Measurements from ENCODE around the gene ALDOC. TPM values are rescaled to one million over a fixed set of nuclear protein-coding genes. Genes with fewer than 3 reads are reported as not detected.

Gene ALDOC
- polyA plus RNA-seq, 2 of the 4 experiments (the other 2 are of a cell fraction), result 1.9 to 6.3 TPM

DNA sequence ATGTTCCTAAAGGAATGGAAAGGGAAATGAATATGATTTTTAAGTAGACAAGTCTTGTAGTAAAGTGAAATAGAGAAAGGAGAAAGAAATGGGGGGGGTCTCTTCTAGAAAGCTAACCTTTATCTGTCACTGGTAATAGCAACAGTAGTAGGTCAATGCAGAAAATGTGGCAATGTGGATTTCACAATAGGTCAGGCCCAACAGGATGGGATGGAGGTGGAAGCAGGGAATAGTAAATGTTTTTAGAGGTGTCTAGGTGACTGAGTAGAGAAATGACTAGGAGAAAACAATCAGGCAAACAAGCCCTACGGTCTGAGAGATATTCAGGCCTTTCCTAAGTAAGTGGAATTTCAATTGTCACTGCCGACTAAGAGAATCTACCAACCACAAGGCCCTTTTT is 43.3 kb upstream of the ALDOC start:
- DNase-seq (ENCODE audit: low read depth in 1 of 2, low spot score in 1 of 2) (no peak), FAIRE-seq (no peak), ATAC-seq (no peak)
- WGBS (ENCODE audit: missing lambda C conversion rate), result 84% methylated on average over 2 of the region's 2 CpGs
- Histone ChIP-seq H3K9me3 (no peaks in the 10 kb centered on the region), H3K4me1 (no peaks in the 10 kb centered on the region), H3K4me2 (no peak overlapping the region), H3K4me3 (no peak overlapping the region), H3K27ac (no peak overlapping the region)
- TF ChIP-seq, protein P1, sequence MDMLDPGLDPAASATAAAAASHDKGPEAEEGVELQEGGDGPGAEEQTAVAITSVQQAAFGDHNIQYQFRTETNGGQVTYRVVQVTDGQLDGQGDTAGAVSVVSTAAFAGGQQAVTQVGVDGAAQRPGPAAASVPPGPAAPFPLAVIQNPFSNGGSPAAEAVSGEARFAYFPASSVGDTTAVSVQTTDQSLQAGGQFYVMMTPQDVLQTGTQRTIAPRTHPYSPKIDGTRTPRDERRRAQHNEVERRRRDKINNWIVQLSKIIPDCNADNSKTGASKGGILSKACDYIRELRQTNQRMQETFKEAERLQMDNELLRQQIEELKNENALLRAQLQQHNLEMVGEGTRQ (IDR thresholded peaks at IDR 0.05), result no peak
- TF ChIP-seq KDM5A (IDR thresholded peaks at IDR 0.05) (no peak), ZFP36 (IDR thresholded peaks at IDR 0.05; ENCODE audit: borderline replicate concordance, partially characterized antibody) (no peak), KDM1A (IDR thresholded peaks at IDR 0.05; ENCODE audit: low read depth) (no peak), EHF (CRISPR knock-in tag; IDR thresholded peaks at IDR 0.05) (no peak), ZC3H11A (IDR thresholded peaks at IDR 0.05) (no peak), FOSB (CRISPR knock-in tag; IDR thresholded peaks at IDR 0.05) (no peak), ZNF302 (CRISPR knock-in tag; IDR thresholded peaks at IDR 0.05) (no peak), MYC (IDR thresholded peaks at IDR 0.05; ENCODE audit: borderline replicate concordance, low read length) (no peak), HOXB13 (CRISPR knock-in tag; IDR thresholded peaks at IDR 0.05; ENCODE audit: low read depth) (no peak), EHMT2 (IDR thresholded peaks at IDR 0.05; ENCODE audit: low read depth) (no peak), RFX5 (IDR thresholded peaks at IDR 0.05) (no peak), NFE2L2 (conservative IDR thresholded peaks at IDR 0.05; ENCODE audit: low read length) (no peak), HOXB5 (CRISPR knock-in tag; IDR thresholded peaks at IDR 0.05) (no peak), CEBPB (IDR thresholded peaks at IDR 0.05) (no peak)
- TF ChIP-seq, protein P2, sequence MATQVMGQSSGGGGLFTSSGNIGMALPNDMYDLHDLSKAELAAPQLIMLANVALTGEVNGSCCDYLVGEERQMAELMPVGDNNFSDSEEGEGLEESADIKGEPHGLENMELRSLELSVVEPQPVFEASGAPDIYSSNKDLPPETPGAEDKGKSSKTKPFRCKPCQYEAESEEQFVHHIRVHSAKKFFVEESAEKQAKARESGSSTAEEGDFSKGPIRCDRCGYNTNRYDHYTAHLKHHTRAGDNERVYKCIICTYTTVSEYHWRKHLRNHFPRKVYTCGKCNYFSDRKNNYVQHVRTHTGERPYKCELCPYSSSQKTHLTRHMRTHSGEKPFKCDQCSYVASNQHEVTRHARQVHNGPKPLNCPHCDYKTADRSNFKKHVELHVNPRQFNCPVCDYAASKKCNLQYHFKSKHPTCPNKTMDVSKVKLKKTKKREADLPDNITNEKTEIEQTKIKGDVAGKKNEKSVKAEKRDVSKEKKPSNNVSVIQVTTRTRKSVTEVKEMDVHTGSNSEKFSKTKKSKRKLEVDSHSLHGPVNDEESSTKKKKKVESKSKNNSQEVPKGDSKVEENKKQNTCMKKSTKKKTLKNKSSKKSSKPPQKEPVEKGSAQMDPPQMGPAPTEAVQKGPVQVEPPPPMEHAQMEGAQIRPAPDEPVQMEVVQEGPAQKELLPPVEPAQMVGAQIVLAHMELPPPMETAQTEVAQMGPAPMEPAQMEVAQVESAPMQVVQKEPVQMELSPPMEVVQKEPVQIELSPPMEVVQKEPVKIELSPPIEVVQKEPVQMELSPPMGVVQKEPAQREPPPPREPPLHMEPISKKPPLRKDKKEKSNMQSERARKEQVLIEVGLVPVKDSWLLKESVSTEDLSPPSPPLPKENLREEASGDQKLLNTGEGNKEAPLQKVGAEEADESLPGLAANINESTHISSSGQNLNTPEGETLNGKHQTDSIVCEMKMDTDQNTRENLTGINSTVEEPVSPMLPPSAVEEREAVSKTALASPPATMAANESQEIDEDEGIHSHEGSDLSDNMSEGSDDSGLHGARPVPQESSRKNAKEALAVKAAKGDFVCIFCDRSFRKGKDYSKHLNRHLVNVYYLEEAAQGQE (IDR thresholded peaks at IDR 0.05), result no peak
- TF ChIP-seq, protein P3, sequence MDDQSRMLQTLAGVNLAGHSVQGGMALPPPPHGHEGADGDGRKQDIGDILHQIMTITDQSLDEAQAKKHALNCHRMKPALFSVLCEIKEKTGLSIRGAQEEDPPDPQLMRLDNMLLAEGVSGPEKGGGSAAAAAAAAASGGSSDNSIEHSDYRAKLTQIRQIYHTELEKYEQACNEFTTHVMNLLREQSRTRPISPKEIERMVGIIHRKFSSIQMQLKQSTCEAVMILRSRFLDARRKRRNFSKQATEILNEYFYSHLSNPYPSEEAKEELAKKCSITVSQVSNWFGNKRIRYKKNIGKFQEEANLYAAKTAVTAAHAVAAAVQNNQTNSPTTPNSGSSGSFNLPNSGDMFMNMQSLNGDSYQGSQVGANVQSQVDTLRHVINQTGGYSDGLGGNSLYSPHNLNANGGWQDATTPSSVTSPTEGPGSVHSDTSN (IDR thresholded peaks at IDR 0.05), result no peak
- TF ChIP-seq, protein P4, sequence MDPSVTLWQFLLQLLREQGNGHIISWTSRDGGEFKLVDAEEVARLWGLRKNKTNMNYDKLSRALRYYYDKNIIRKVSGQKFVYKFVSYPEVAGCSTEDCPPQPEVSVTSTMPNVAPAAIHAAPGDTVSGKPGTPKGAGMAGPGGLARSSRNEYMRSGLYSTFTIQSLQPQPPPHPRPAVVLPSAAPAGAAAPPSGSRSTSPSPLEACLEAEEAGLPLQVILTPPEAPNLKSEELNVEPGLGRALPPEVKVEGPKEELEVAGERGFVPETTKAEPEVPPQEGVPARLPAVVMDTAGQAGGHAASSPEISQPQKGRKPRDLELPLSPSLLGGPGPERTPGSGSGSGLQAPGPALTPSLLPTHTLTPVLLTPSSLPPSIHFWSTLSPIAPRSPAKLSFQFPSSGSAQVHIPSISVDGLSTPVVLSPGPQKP (IDR thresholded peaks at IDR 0.05; ENCODE audit: low read depth, low read length), result no peak
- POLR2A ChIA-PET, result interaction anchor here (0.5 to 1.7 kb wide), 2 partner anchors 8 to 560 kb away, joined by 3 to 5 read pairs; partner anchors contain the start of gene MYO18A
- CTCF ChIA-PET, result interaction anchor here (0.6 to 3.7 kb wide), 7 partner anchors 11 to 94 kb away, joined by 3 to 13 read pairs (median 3); no protein-coding TSS in a partner anchor

DNA sequence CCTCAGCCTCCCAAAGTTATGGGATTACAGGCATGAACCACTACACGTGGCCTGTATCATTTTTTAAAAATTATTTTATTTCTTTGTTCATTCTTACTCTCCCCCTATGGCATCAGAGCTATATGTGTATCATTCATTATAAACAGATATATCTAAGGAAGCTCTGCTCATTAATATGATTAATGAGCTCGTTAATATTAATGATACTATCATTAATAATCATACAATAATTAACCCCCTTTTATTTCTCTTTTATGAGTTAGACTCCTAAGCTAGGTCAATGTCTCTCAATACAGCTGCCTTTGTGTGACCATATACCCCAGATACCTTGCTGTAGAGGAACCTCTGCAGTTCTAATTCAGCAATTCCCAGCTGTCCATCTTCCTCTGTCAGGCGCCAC is 41.8 kb upstream of the ALDOC start:
- DNase-seq (ENCODE audit: low read depth in 1 of 2, low spot score in 1 of 2) (no peak), FAIRE-seq (no peak), ATAC-seq (no peak)
- WGBS (ENCODE audit: missing lambda C conversion rate), result 80% methylated on average over 3 of the region's 3 CpGs
- CTCF ChIA-PET, result interaction anchor here (1.0 to 3.7 kb wide), 7 partner anchors 7 to 28 kb away, joined by 3 to 13 read pairs (median 4); no protein-coding TSS in a partner anchor
- no peaks in the 10 kb centered on the region for H3K9me3 ChIP-seq
- POLR2A ChIA-PET, result interaction anchor here (0.9 kb wide), 1 partner anchor 26 kb away, joined by 3 read pairs; the partner anchor contains the start of gene BLTP2
- no peaks in the 10 kb centered on the region for H3K4me1 ChIP-seq
- H3K4me3 ChIP-seq, result no peak overlapping the region
- no peak overlapping the region for H3K27ac ChIP-seq
- no peak overlapping the region for H3K4me2 ChIP-seq
- no peak for TF ChIP-seq NR3C1 (IDR thresholded peaks at IDR 0.05)
- no peak for TF ChIP-seq ESRRA (IDR thresholded peaks at IDR 0.05; ENCODE audit: borderline replicate concordance, low read length)
- no peak for TF ChIP-seq HOXA7 (CRISPR knock-in tag; IDR thresholded peaks at IDR 0.05)
- no peak for TF ChIP-seq CHD2 (IDR thresholded peaks at IDR 0.05; ENCODE audit: low read length, partially characterized antibody)
- TF ChIP-seq, protein P4 (IDR thresholded peaks at IDR 0.05; ENCODE audit: low read depth, low read length), result no peak
- no peak for TF ChIP-seq JUN (IDR thresholded peaks at IDR 0.05)
- TF ChIP-seq FOSL2 (IDR thresholded peaks at IDR 0.05), result no peak
- no peak for TF ChIP-seq FOSL2 (CRISPR knock-in tag; IDR thresholded peaks at IDR 0.05)
- no peak for TF ChIP-seq SREBF2 (IDR thresholded peaks at IDR 0.05)
- TF ChIP-seq HOXB13 (CRISPR knock-in tag; IDR thresholded peaks at IDR 0.05; ENCODE audit: low read depth), result no peak
- TF ChIP-seq, protein P5, sequence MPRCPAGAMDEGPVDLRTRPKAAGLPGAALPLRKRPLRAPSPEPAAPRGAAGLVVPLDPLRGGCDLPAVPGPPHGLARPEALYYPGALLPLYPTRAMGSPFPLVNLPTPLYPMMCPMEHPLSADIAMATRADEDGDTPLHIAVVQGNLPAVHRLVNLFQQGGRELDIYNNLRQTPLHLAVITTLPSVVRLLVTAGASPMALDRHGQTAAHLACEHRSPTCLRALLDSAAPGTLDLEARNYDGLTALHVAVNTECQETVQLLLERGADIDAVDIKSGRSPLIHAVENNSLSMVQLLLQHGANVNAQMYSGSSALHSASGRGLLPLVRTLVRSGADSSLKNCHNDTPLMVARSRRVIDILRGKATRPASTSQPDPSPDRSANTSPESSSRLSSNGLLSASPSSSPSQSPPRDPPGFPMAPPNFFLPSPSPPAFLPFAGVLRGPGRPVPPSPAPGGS (IDR thresholded peaks at IDR 0.05), result no peak
- TF ChIP-seq, protein P6, sequence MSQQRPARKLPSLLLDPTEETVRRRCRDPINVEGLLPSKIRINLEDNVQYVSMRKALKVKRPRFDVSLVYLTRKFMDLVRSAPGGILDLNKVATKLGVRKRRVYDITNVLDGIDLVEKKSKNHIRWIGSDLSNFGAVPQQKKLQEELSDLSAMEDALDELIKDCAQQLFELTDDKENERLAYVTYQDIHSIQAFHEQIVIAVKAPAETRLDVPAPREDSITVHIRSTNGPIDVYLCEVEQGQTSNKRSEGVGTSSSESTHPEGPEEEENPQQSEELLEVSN (IDR thresholded peaks at IDR 0.05; ENCODE audit: borderline replicate concordance, low read depth), result no peak
- TF ChIP-seq TFCP2L1 (CRISPR knock-in tag; IDR thresholded peaks at IDR 0.05), result no peak
